HG03097 (cell line): ENCODE measurements around the gene CHGA.

ENCODE experiments used
- ATAC-seq: cut with Tn5 transposase; IDR thresholded peaks from one replicate; pipeline ENCODE4 v1.9.1; 2021; ENCODE audit not compliant: unreplicated experiment, low FRiP score

The CHGA gene

GRCh38 chr14:92903359-92903758 is 19.6 kb upstream of the CHGA start:
- ATAC-seq, result no peak

- no peak for ATAC-seq
Observed at GRCh38 chr14:92905667-92906066, 17.3 kb upstream of the CHGA start.

GRCh38 chr14:92906420-92906819 is 16.5 kb upstream of the CHGA start:
- no peak for ATAC-seq

- ATAC-seq, result no peak
Observed at GRCh38 chr14:92906823-92907222, 16.1 kb upstream of the CHGA start.

GRCh38 chr14:92907316-92907911 is 15.5 kb upstream of the CHGA start:
- no peak for ATAC-seq

GRCh38 chr14:92914087-92914656 is 8.8 kb upstream of the CHGA start:
- no peak for ATAC-seq

GRCh38 chr14:92916201-92916600 is 6.7 kb upstream of the CHGA start:
- ATAC-seq, result no peak

GRCh38 chr14:92917041-92917940 is 5.7 kb upstream of the CHGA start:
- no peak for ATAC-seq

- no peak for ATAC-seq
Observed at GRCh38 chr14:92917956-92918355, 5.0 kb upstream of the CHGA start.

- ATAC-seq, result no peak
Observed at GRCh38 chr14:92920001-92920400, 2.9 kb upstream of the CHGA start.

GRCh38 chr14:92922155-92922735 is 705 bp upstream of the CHGA start:
- no peak for ATAC-seq

GRCh38 chr14:92923744-92924103 is 774 bp downstream of the CHGA start:
- ATAC-seq, result no peak

GRCh38 chr14:92924247-92924646 is 1.3 kb downstream of the CHGA start:
- no peak for ATAC-seq

- ATAC-seq, result no peak
Observed at GRCh38 chr14:92925446-92925845, 2.5 kb downstream of the CHGA start.

- ATAC-seq, result no peak
Observed at GRCh38 chr14:92926180-92926845, 3.4 kb downstream of the CHGA start.

GRCh38 chr14:92926931-92927330 is 4.0 kb downstream of the CHGA start:
- no peak for ATAC-seq

- ATAC-seq, result no peak
Observed at GRCh38 chr14:92927349-92928257, 4.7 kb downstream of the CHGA start.

- ATAC-seq, result no peak
Observed at GRCh38 chr14:92928258-92928629, 5.3 kb downstream of the CHGA start.

- ATAC-seq, result no peak
Observed at GRCh38 chr14:92928961-92929688, 6.2 kb downstream of the CHGA start.
